GM23338 (cell line): ENCODE measurements around the gene SRPK2. TPM values are rescaled to one million over a fixed set of nuclear protein-coding genes. Genes with fewer than 3 reads are reported as not detected.

Source experiments
- ATAC-seq: fragments of 200-7000 bp; cut with Tn5 transposase; 3 replicates; pipeline ENCODE4 v1.9.1; 2020
- DNase-seq: peaks from one replicate; pipeline ENCODE4 v3.0.0-alpha.2; 2015; ENCODE audit warnings: low spot score
- H2AFZ ChIP-seq: fragments of 200-600 bp; sonication (generic); 2 replicates; pipeline ENCODE4 v1.8.0; 2016; ENCODE audit warnings: antibody characterized with exemption, mild to moderate bottlenecking, moderate library complexity
- H3F3A ChIP-seq: fragments of 200-600 bp; sonication (generic); replicated peaks from 2 replicates; pipeline ENCODE4 v1.8.0; 2017; ENCODE audit warnings: antibody characterized with exemption, mixed run types, low read depth
- H3K27ac ChIP-seq: fragments of 200-600 bp; sonication (generic); 2 replicates; pipeline ENCODE4 v1.6.1; 2016; ENCODE audit warnings: low read depth
- H3K27me3 ChIP-seq: fragments of 200-600 bp; sonication (generic); 2 replicates; pipeline ENCODE4 v1.8.0; 2016; ENCODE audit warnings: mild to moderate bottlenecking, mixed run types, moderate library complexity; ENCODE audit not compliant: insufficient read depth
- H3K36me3 ChIP-seq: fragments of 200-600 bp; sonication (generic); 2 replicates; pipeline ENCODE4 v1.8.0; 2016; ENCODE audit warnings: mild to moderate bottlenecking; ENCODE audit not compliant: insufficient read depth
- H3K4me1 ChIP-seq: fragments of 200-600 bp; sonication (generic); 2 replicates; pipeline ENCODE4 v1.8.0; 2016; ENCODE audit warnings: mild to moderate bottlenecking, moderate library complexity; ENCODE audit not compliant: insufficient read depth
- H3K4me2 ChIP-seq: fragments of 200-600 bp; sonication (generic); 2 replicates; pipeline ENCODE4 v1.7.1; 2017; ENCODE audit warnings: mixed run types
- H3K4me3 ChIP-seq: fragments of 200-600 bp; sonication (generic); 2 replicates; pipeline ENCODE4 v1.6.1; 2016; ENCODE audit warnings: mixed run types
- H3K79me2 ChIP-seq: fragments of 200-600 bp; sonication (generic); replicated peaks from 2 replicates; pipeline ENCODE4 v1.8.0; 2017; ENCODE audit warnings: mild to moderate bottlenecking; ENCODE audit not compliant: insufficient read depth
- H3K9me2 ChIP-seq: fragments of 200-600 bp; sonication (generic); 2 replicates; pipeline ENCODE4 v1.8.0; 2017; ENCODE audit not compliant: insufficient read depth
- H4K20me1 ChIP-seq: fragments of 200-600 bp; sonication (generic); replicated peaks from 2 replicates; pipeline ENCODE4 v1.8.0; 2017; ENCODE audit warnings: mild to moderate bottlenecking; ENCODE audit not compliant: insufficient read depth
- H3K27ac Mint-ChIP-seq: 2 replicates; pipeline ENCODE4 v1.8.0; 2020; ENCODE audit warnings: inconsistent platforms, mild to moderate bottlenecking, moderate library complexity, mixed read lengths
- H3K27me3 Mint-ChIP-seq: 3 replicates; pipeline ENCODE4 v1.8.0; 2022; ENCODE audit warnings: low read depth, mild to moderate bottlenecking, moderate library complexity, mixed read lengths, inconsistent platforms; ENCODE audit not compliant: insufficient read depth, poor library complexity
- H3K36me3 Mint-ChIP-seq: 3 replicates; pipeline ENCODE4 v1.8.0; 2021; ENCODE audit warnings: low read depth, mild to moderate bottlenecking, inconsistent platforms, moderate library complexity, mixed read lengths
- H3K4me1 Mint-ChIP-seq: 3 replicates; pipeline ENCODE4 v1.8.0; 2020; ENCODE audit warnings: mild to moderate bottlenecking, inconsistent platforms, mixed read lengths
- H3K4me3 Mint-ChIP-seq: 3 replicates; pipeline ENCODE4 v1.8.0; 2021; ENCODE audit warnings: moderate library complexity, mild to moderate bottlenecking, inconsistent platforms, mixed read lengths
- H3K9me3 Mint-ChIP-seq: 3 replicates; pipeline ENCODE4 v1.8.0; 2020; ENCODE audit warnings: moderate library complexity, mild to moderate bottlenecking, inconsistent platforms, mixed read lengths
- CREB1 ChIP-seq: fragments of 250-450 bp; sonication (Bioruptor Pico); IDR thresholded peaks from 2 replicates; pipeline ENCODE4 v1.5.0; 2020; ENCODE audit warnings: low read depth, mild to moderate bottlenecking, moderate library complexity
- CTCF ChIP-seq, 2 experiments: fragments of 200-600 bp in 1 of 2; sonication (generic) in 1 of 2; conservative IDR thresholded peaks; 2 replicates each; pipeline versions ENCODE4 v1.5.1 to v1.6.1; 2016 to 2017; ENCODE audit warnings: antibody characterized with exemption in 2 of 2, low read depth in 2 of 2, mild to moderate bottlenecking in 2 of 2, moderate library complexity in 1 of 2
- ETS1 ChIP-seq: IDR thresholded peaks from 2 replicates; pipeline ENCODE4 v1.6.1; 2016; ENCODE audit warnings: antibody characterized with exemption
- EZH2 ChIP-seq: fragments of 200-600 bp; sonication (generic); IDR thresholded peaks from one replicate; pipeline ENCODE4 v1.8.0; 2017; ENCODE audit warnings: antibody characterized with exemption, mild to moderate bottlenecking, low read depth; ENCODE audit not compliant: unreplicated experiment
- EZH2phosphoT487 ChIP-seq: fragments of 200-600 bp; sonication (generic); IDR thresholded peaks from one replicate; pipeline ENCODE4 v1.8.1; 2018; ENCODE audit warnings: antibody characterized with exemption; ENCODE audit not compliant: unreplicated experiment
- JUNB ChIP-seq: IDR thresholded peaks from one replicate; pipeline ENCODE4 v1.6.1; 2016; ENCODE audit warnings: antibody characterized with exemption; ENCODE audit not compliant: unreplicated experiment
- NANOG ChIP-seq: IDR thresholded peaks from 2 replicates; pipeline ENCODE4 v1.6.1; 2016; ENCODE audit warnings: antibody characterized with exemption, borderline replicate concordance
- POLR2AphosphoS5 ChIP-seq: IDR thresholded peaks from 2 replicates; pipeline ENCODE4 v1.6.1; 2016; ENCODE audit warnings: antibody characterized with exemption, low read depth
- STAT1 ChIP-seq: IDR thresholded peaks from one replicate; pipeline ENCODE4 v1.6.1; 2016; ENCODE audit warnings: antibody characterized with exemption; ENCODE audit not compliant: unreplicated experiment
- ZNF114 ChIP-seq: fragments of 250-450 bp; sonication (Bioruptor Pico); IDR thresholded peaks from 2 replicates; pipeline ENCODE4 v1.5.0; 2020; ENCODE audit warnings: mild to moderate bottlenecking, moderate library complexity
- ZNF331 ChIP-seq: fragments of 250-450 bp; sonication (Bioruptor Pico); IDR thresholded peaks from 2 replicates; pipeline ENCODE4 v1.5.0; 2020; ENCODE audit warnings: low read depth, mild to moderate bottlenecking, moderate library complexity
- polyA plus RNA-seq: library from polyadenylated mRNA; unstranded; fragments of >200 nt; fragmentation: Nextera tagmentation; extraction: Ambion mirVana; gene quantifications from 2 replicates; pipeline ENCODE4 v1.2.1, GENCODE V29; 2016
- total RNA-seq: library from RNA; depleted of rRNA; stranded (reverse); fragments of >200 nt; shearing (Covaris generic); gene quantifications from 2 replicates; pipeline ENCODE4 v1.2.3, GENCODE V29; 2014
- TF ChIP-seq, protein P1 (sequence below): fragments of 250-450 bp; sonication (Bioruptor Pico); IDR thresholded peaks from 2 replicates; pipeline ENCODE4 v1.5.0; 2020; ENCODE audit warnings: mild to moderate bottlenecking, moderate library complexity
- TF ChIP-seq, protein P2 (sequence below): IDR thresholded peaks from one replicate; pipeline ENCODE4 v1.6.1; 2018; ENCODE audit warnings: antibody characterized with exemption; ENCODE audit not compliant: unreplicated experiment

SRPK2 gene
- total and polyA plus RNA-seq, 2 experiments from 2014 or later = 66.3 to 91.5 TPM

DNA sequence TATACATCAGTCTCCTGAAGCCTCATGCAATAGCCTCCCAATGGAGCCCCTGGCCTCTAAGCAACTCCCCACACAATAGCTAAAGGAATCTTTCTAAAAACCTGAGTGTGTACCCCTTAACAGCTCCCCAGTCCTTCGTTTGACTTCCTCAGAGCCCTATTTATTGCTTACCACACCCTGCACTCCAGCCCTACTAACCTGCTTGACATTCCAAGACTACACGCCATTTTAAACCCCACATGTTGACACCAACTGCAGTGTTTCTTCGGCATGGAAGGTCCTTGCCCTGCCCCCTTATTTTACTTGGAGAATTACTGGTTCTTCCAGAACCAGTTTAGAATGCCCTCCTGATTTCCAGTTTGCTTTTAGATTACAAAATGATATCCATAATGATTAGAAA lies 10.8 kb downstream of the SRPK2 start:
- Histone ChIP-seq H3K4me3 (no peak overlapping the region), H3K4me2 (no peak overlapping the region), H3K4me1 (peaks cover 12% of the 10 kb centered on the region), H3K9me2 (no peaks in the 10 kb centered on the region), H3F3A (peaks cover 6% of the 10 kb centered on the region; the same call in 1 of the 2 replicates), H3K79me2 (peaks cover 99% of the 10 kb centered on the region), H3K27me3 (no peaks in the 10 kb centered on the region), H3K27ac (no peak overlapping the region), H4K20me1 (peaks cover 61% of the 10 kb centered on the region), H3K36me3 (no peaks in the 10 kb centered on the region), H2AFZ (no peak overlapping the region)
- peaks cover 5% of the 10 kb centered on the region for H3K27me3 Mint-ChIP-seq
- TF ChIP-seq ZNF331 (CRISPR knock-in tag) = no peak
- no peak for TF ChIP-seq CREB1 (CRISPR knock-in tag)
- no peak for TF ChIP-seq ZNF114
- no peak for TF ChIP-seq POLR2AphosphoS5
- no peak for TF ChIP-seq CTCF (conservative IDR thresholded peaks at IDR 0.05; ENCODE audit: low read depth in 2 of 2)
- TF ChIP-seq, protein P1, sequence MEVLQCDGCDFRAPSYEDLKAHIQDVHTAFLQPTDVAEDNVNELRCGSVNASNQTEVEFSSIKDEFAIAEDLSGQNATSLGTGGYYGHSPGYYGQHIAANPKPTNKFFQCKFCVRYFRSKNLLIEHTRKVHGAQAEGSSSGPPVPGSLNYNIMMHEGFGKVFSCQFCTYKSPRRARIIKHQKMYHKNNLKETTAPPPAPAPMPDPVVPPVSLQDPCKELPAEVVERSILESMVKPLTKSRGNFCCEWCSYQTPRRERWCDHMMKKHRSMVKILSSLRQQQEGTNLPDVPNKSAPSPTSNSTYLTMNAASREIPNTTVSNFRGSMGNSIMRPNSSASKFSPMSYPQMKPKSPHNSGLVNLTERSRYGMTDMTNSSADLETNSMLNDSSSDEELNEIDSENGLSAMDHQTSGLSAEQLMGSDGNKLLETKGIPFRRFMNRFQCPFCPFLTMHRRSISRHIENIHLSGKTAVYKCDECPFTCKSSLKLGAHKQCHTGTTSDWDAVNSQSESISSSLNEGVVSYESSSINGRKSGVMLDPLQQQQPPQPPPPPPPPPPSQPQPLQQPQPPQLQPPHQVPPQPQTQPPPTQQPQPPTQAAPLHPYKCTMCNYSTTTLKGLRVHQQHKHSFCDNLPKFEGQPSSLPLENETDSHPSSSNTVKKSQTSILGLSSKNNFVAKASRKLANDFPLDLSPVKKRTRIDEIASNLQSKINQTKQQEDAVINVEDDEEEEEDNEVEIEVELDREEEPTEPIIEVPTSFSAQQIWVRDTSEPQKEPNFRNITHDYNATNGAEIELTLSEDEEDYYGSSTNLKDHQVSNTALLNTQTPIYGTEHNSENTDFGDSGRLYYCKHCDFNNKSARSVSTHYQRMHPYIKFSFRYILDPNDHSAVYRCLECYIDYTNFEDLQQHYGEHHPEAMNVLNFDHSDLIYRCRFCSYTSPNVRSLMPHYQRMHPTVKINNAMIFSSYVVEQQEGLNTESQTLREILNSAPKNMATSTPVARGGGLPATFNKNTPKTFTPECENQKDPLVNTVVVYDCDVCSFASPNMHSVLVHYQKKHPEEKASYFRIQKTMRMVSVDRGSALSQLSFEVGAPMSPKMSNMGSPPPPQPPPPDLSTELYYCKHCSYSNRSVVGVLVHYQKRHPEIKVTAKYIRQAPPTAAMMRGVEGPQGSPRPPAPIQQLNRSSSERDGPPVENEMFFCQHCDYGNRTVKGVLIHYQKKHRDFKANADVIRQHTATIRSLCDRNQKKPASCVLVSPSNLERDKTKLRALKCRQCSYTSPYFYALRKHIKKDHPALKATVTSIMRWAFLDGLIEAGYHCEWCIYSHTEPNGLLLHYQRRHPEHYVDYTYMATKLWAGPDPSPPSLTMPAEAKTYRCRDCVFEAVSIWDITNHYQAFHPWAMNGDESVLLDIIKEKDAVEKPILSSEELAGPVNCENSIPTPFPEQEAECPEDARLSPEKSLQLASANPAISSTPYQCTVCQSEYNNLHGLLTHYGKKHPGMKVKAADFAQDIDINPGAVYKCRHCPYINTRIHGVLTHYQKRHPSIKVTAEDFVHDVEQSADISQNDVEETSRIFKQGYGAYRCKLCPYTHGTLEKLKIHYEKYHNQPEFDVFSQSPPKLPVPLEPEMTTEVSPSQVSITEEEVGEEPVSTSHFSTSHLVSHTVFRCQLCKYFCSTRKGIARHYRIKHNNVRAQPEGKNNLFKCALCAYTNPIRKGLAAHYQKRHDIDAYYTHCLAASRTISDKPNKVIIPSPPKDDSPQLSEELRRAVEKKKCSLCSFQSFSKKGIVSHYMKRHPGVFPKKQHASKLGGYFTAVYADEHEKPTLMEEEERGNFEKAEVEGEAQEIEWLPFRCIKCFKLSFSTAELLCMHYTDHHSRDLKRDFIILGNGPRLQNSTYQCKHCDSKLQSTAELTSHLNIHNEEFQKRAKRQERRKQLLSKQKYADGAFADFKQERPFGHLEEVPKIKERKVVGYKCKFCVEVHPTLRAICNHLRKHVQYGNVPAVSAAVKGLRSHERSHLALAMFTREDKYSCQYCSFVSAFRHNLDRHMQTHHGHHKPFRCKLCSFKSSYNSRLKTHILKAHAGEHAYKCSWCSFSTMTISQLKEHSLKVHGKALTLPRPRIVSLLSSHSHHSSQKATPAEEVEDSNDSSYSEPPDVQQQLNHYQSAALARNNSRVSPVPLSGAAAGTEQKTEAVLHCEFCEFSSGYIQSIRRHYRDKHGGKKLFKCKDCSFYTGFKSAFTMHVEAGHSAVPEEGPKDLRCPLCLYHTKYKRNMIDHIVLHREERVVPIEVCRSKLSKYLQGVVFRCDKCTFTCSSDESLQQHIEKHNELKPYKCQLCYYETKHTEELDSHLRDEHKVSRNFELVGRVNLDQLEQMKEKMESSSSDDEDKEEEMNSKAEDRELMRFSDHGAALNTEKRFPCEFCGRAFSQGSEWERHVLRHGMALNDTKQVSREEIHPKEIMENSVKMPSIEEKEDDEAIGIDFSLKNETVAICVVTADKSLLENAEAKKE (CRISPR knock-in tag) = no peak
- TF ChIP-seq EZH2 = no peak
- no peak for TF ChIP-seq ETS1
- TF ChIP-seq NANOG = no peak
- no peak for TF ChIP-seq STAT1
- no peak for TF ChIP-seq JUNB
- TF ChIP-seq, protein P2, sequence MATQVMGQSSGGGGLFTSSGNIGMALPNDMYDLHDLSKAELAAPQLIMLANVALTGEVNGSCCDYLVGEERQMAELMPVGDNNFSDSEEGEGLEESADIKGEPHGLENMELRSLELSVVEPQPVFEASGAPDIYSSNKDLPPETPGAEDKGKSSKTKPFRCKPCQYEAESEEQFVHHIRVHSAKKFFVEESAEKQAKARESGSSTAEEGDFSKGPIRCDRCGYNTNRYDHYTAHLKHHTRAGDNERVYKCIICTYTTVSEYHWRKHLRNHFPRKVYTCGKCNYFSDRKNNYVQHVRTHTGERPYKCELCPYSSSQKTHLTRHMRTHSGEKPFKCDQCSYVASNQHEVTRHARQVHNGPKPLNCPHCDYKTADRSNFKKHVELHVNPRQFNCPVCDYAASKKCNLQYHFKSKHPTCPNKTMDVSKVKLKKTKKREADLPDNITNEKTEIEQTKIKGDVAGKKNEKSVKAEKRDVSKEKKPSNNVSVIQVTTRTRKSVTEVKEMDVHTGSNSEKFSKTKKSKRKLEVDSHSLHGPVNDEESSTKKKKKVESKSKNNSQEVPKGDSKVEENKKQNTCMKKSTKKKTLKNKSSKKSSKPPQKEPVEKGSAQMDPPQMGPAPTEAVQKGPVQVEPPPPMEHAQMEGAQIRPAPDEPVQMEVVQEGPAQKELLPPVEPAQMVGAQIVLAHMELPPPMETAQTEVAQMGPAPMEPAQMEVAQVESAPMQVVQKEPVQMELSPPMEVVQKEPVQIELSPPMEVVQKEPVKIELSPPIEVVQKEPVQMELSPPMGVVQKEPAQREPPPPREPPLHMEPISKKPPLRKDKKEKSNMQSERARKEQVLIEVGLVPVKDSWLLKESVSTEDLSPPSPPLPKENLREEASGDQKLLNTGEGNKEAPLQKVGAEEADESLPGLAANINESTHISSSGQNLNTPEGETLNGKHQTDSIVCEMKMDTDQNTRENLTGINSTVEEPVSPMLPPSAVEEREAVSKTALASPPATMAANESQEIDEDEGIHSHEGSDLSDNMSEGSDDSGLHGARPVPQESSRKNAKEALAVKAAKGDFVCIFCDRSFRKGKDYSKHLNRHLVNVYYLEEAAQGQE = no peak
- no peak for TF ChIP-seq EZH2phosphoT487
- H3K36me3 Mint-ChIP-seq = no peaks in the 10 kb centered on the region
- no peak overlapping the region for H3K27ac Mint-ChIP-seq
- no peaks in the 10 kb centered on the region for H3K9me3 Mint-ChIP-seq
- no peak; the same call in 2 of the 3 replicates for ATAC-seq
- peak; percentile 20 for DNase-seq
- peaks cover 23% of the 10 kb centered on the region for H3K4me1 Mint-ChIP-seq
- H3K4me3 Mint-ChIP-seq = no peak overlapping the region
